GM19238 (cell line): Measurements from ENCODE around the gene CADM1.

ENCODE experiments used
- DNase-seq: peaks from one replicate; pipeline ENCODE4 v3.0.0; 2011; ENCODE audit warnings: low spot score; ENCODE audit not compliant: insufficient read length

The CADM1 gene

GRCh38 chr11:115407496-115407895, 96.7 kb downstream of the CADM1 start:
- DNase-seq: no peak

- DNase-seq: no peak
These were observed 97.8 kb downstream of the CADM1 start for GRCh38 chr11:115406404-115406803.

- no peak for DNase-seq
These were observed 105.7 kb downstream of the CADM1 start for GRCh38 chr11:115398333-115399080.

- DNase-seq: no peak
These were observed 107.7 kb downstream of the CADM1 start for GRCh38 chr11:115396533-115396932.

- no peak for DNase-seq
These were observed 110.3 kb downstream of the CADM1 start for GRCh38 chr11:115393950-115394349.

DNA sequence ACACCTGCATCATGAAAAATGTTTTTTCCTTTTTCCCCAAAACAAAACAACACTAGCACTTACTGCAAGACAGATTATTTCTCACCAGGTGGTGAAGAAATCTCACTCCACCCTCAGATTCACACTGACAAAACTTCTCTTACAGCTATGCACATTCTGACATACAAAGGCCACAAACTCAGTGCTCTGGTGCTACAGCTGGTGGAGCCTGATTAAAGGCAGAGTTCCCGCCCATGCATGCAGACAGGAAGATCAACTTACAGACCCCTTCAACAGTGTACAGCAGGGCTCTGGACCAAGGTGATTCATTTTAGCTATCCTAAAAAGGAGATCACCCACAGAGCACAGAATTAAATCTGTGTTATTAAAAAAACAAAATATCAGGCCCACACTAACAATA, 112.6 kb downstream of the CADM1 start:
- no peak for DNase-seq

GRCh38 chr11:115391160-115391559, 113.1 kb downstream of the CADM1 start:
- no peak for DNase-seq

DNA sequence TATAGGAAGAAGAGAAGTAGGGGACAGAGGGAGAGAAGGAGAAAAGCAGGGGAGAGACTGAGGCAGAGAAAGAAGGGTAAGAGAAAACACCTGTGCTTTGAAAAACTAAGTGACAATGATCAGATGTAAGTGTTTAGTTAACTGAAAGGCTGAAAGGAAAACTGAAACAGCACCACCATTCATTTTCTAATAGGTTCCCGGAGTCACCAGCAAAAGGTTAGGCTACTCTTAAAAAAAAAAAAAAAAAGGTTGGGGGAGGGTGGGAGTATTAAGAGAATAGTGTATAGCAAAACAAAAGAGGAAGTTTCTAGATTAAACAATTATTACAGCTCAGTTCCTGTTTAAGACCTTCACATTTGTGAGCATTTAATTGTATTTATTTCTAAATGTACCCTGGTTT, 113.8 kb downstream of the CADM1 start:
- no peak for DNase-seq

DNA sequence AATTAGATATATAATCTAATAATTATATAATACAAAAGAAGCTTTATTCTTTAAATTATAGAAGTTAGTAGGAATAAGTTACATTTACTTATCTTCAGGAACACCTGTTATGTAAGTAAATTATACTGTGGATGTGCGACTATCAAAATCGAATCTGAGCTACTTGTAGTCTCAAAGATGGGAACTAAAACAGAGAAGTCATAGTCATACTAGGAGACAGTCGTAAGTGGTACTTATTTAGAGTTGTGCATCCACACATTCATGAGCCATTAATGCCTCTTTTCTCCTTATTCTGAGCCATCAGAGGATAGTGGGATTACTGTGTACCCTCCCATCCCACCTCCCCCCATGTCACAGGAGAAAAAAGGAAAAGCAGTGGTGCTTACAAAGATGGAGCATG, 114.4 kb downstream of the CADM1 start:
- no peak for DNase-seq

GRCh38 chr11:115385226-115385625, 119.0 kb downstream of the CADM1 start:
- no peak for DNase-seq

GRCh38 chr11:115384236-115384635, 120.0 kb downstream of the CADM1 start:
- no peak for DNase-seq

- no peak for DNase-seq
These were observed 120.8 kb downstream of the CADM1 start for GRCh38 chr11:115383431-115383830.

DNA sequence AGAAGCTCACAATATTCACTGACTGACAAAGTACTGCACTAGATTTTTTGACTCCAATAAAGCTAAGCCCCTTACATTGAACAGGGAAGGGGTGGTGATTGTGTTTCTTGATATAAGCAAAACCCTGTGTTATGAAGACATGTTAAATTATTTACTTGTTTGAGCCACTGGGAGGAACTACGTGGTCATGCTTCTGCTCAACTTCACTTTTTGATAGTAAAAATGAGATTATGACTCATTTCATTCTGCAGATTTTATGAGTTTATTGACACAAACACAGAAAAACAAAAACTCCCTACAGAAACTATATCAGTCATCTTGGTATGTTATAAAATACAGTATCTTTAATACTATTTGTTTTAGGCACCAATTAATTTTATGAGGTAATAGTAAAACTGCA, 124.7 kb downstream of the CADM1 start:
- DNase-seq: no peak

- no peak for DNase-seq
These were observed 125.7 kb downstream of the CADM1 start for GRCh38 chr11:115378557-115378956.

DNA sequence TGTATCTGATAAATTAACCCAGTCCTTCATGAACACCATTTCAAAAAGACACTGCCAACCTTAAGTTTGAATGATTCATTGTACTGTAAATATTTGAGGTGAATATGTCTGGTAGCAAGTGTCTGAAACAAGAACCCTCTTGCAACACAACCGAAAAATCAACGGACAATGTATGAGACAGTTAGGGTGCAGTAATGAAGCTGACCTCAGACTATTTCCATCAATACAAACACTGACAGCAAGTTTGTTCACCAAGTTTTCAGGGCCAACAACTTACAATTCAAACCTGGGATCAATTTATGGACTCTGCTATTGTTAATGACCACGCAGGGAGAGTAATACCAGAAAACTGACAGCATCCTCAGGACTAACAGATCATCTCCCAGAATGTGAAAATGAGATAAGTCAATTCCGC, 126.3 kb downstream of the CADM1 start:
- DNase-seq: no peak

DNA sequence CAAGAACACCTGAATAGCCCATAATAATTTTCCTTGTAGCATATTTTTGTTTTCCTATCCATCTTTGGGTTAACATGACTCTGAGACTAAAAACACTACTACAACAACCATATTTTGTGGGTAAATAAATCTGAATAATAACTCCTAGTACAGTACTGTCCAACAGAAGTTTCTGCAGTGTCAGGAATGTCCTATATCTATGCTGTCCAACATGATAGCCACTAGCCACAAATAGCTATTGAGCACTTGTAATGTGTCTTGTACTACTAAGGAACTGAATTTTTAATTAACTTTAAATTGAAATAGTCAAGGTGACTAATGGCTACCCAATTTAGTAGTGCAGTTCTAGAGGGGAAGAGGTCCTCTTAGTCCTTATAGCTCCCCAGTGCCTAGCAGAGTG, 135.6 kb downstream of the CADM1 start:
- DNase-seq: no peak

- no peak for DNase-seq
These were observed 137.4 kb downstream of the CADM1 start for GRCh38 chr11:115366826-115367225.

DNA sequence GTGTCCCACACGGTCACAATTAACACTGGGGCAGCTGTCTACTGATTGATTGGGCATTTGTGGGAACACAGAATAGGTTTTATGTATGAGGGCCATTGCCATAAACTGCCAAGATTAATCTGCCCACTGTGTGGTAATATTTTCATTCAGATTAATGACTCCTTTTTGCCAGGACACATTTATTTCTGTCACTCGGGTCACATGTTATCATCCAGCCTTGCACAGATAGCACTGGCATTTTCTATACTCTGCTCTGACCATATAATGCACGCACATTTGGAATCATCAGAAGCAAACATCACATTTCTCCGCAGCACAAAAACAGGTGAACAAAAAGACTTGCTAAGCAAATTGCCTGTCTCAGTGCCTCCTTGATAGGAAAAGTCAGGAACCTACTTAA, 138.3 kb downstream of the CADM1 start:
- no peak for DNase-seq

- DNase-seq: no peak
These were observed 139.3 kb downstream of the CADM1 start for GRCh38 chr11:115364896-115365295.

- DNase-seq: no peak
These were observed 140.3 kb downstream of the CADM1 start for GRCh38 chr11:115363921-115364320.

DNA sequence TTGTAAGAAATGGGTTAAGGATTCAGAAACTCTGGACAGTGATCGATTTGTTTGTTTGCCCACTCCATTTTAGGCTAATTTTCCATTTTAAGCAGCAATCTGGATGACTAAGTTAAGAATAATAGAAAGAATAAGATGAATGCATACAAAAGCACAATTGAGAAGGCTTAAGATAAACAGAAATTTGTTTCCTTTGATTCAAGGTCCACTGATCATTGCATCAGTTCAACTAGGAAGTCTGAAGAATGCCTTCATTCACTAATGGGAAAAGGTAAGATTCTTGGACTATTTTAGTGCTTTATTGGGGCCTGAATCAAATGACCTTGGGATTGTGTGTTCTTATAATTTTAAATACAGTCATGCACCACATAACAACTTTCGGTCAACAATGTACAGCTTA, 140.8 kb downstream of the CADM1 start:
- DNase-seq: no peak

GRCh38 chr11:115362997-115363396, 141.2 kb downstream of the CADM1 start:
- DNase-seq: no peak

GRCh38 chr11:115361025-115361424, 143.2 kb downstream of the CADM1 start:
- DNase-seq: no peak
